GM18867 (cell line): ENCODE results near the gene B3GNT8.
"Not testable (repeated sequence)": the region's sequence is repeated elsewhere in the genome, so short reads cannot be mapped to it uniquely, and the experiment has no call there.

ENCODE experiments used
- ATAC-seq: cut with Tn5 transposase; IDR thresholded peaks from one replicate; pipeline ENCODE4 v1.9.1; 2021; ENCODE audit warnings: mild to moderate bottlenecking, moderate library complexity; ENCODE audit not compliant: unreplicated experiment

B3GNT8 gene

GRCh38 chr19:41416194-41416674 lies 10.9 kb downstream of the B3GNT8 start:
- no peak for ATAC-seq

GRCh38 chr19:41415154-41415571 lies 12.0 kb downstream of the B3GNT8 start:
- no peak for ATAC-seq

- ATAC-seq: no peak
Measured at GRCh38 chr19:41414461-41414860, 12.7 kb downstream of the B3GNT8 start.

GRCh38 chr19:41413947-41414346 lies 13.2 kb downstream of the B3GNT8 start:
- ATAC-seq: no peak

GRCh38 chr19:41412953-41413352 lies 14.2 kb downstream of the B3GNT8 start:
- no peak for ATAC-seq

GRCh38 chr19:41411968-41412265 lies 15.3 kb downstream of the B3GNT8 start:
- no peak for ATAC-seq

- ATAC-seq: no peak
Measured at GRCh38 chr19:41411100-41411967, 15.8 kb downstream of the B3GNT8 start.

- no peak for ATAC-seq
Measured at GRCh38 chr19:41410336-41411054, 16.7 kb downstream of the B3GNT8 start.

- ATAC-seq: no peak
Measured at GRCh38 chr19:41409288-41409687, 17.9 kb downstream of the B3GNT8 start.

- ATAC-seq: not testable (repeated sequence)
Measured at GRCh38 chr19:41408846-41409245, 18.3 kb downstream of the B3GNT8 start.

GRCh38 chr19:41408256-41408655 lies 18.9 kb downstream of the B3GNT8 start:
- ATAC-seq: no peak

- no peak for ATAC-seq
Measured at GRCh38 chr19:41407271-41407670, 19.9 kb downstream of the B3GNT8 start.

- no peak for ATAC-seq
Measured at GRCh38 chr19:41405776-41406175, 21.4 kb downstream of the B3GNT8 start.

GRCh38 chr19:41403181-41403970 lies 23.8 kb downstream of the B3GNT8 start:
- no peak for ATAC-seq

GRCh38 chr19:41402010-41402409 lies 25.2 kb downstream of the B3GNT8 start:
- ATAC-seq: no peak

- ATAC-seq: no peak
Measured at GRCh38 chr19:41401483-41401882, 25.7 kb downstream of the B3GNT8 start.

GRCh38 chr19:41399525-41399924 lies 27.6 kb downstream of the B3GNT8 start:
- no peak for ATAC-seq

GRCh38 chr19:41399091-41399490 lies 28.1 kb downstream of the B3GNT8 start:
- ATAC-seq: no peak

- ATAC-seq: no peak
Measured at GRCh38 chr19:41398598-41398997, 28.6 kb downstream of the B3GNT8 start.

GRCh38 chr19:41398050-41398418 lies 29.1 kb downstream of the B3GNT8 start:
- no peak for ATAC-seq
